Activated CD4-positive, alpha-beta T cell treated with anti-CD3 and anti-CD28 coated beads, Interleukin-2, amount 10 ng/mL, durations not matched to agents 7 days and 5 days (primary cell): ENCODE data around the gene BCAS3. TPM values are rescaled to one million over a fixed set of nuclear protein-coding genes. Genes with fewer than 3 reads are reported as not detected.

Source experiments
- CTCF ChIA-PET: fragments of 350-600 bp; sonication (Branson Sonifier 250); formaldehyde crosslinking; loops from one replicate; lab custom pipeline; 2021; ENCODE audit warnings: antibody characterized with exemption; lab: Charles Lee
- POLR2A ChIA-PET: fragments of 350-600 bp; sonication (Branson Sonifier 250); formaldehyde crosslinking; loops from one replicate; lab custom pipeline; 2021; ENCODE audit warnings: antibody characterized with exemption; lab: Charles Lee
- DNase-seq: peaks from one replicate; pipeline ENCODE4 v3.0.0-alpha.2; 2020
- H3K27ac Mint-ChIP-seq: one replicate; pipeline ENCODE4 v1.8.0; 2021; ENCODE audit warnings: mild to moderate bottlenecking, moderate library complexity, mixed read lengths
- H3K27me3 Mint-ChIP-seq: one replicate; pipeline ENCODE4 v1.8.0; 2021; ENCODE audit warnings: mixed read lengths
- H3K36me3 Mint-ChIP-seq: one replicate; pipeline ENCODE4 v1.8.0; 2021; ENCODE audit warnings: low read depth, mixed read lengths
- H3K4me1 Mint-ChIP-seq: one replicate; pipeline ENCODE4 v1.8.0; 2021; ENCODE audit warnings: mixed read lengths
- H3K4me3 Mint-ChIP-seq: one replicate; pipeline ENCODE4 v1.8.0; 2021; ENCODE audit warnings: mild to moderate bottlenecking, moderate library complexity, mixed read lengths
- H3K9me3 Mint-ChIP-seq: one replicate; pipeline ENCODE4 v1.8.0; 2021; ENCODE audit warnings: mixed read lengths
- total RNA-seq, 2 experiments: library from RNA; stranded (reverse); gene quantifications; one replicate each; pipeline ENCODE4 v1.2.3, GENCODE V29; 2021

The BCAS3 gene
- total RNA-seq, 2 experiments from 2014 or later = 15.5 to 16.4 TPM

- Mint-ChIP-seq H3K27ac (no peak overlapping the region), H3K4me3 (no peak overlapping the region), H3K4me1 (peaks cover 14% of the 10 kb centered on the region), H3K36me3 (no peaks in the 10 kb centered on the region), H3K9me3 (no peaks in the 10 kb centered on the region), H3K27me3 (peaks cover 5% of the 10 kb centered on the region)
- ChIA-PET CTCF (no interaction called here), POLR2A (no interaction called here)
- no peak for DNase-seq
These were observed 483.3 kb downstream of the BCAS3 start for GRCh38 chr17:61160789-61161445.

- H3K4me1 Mint-ChIP-seq = peaks cover 14% of the 10 kb centered on the region
- peaks cover 5% of the 10 kb centered on the region for H3K27me3 Mint-ChIP-seq
- ChIA-PET CTCF (no interaction called here), POLR2A (no interaction called here)
- H3K27ac Mint-ChIP-seq = no peak overlapping the region
- no peak for DNase-seq
- no peaks in the 10 kb centered on the region for H3K36me3 Mint-ChIP-seq
- no peaks in the 10 kb centered on the region for H3K9me3 Mint-ChIP-seq
- no peak overlapping the region for H3K4me3 Mint-ChIP-seq
These were observed 484.0 kb downstream of the BCAS3 start for GRCh38 chr17:61161615-61162134.

- Mint-ChIP-seq H3K27me3 (no peaks in the 10 kb centered on the region), H3K27ac (no peak overlapping the region), H3K4me1 (peaks cover 16% of the 10 kb centered on the region), H3K9me3 (no peaks in the 10 kb centered on the region), H3K36me3 (no peaks in the 10 kb centered on the region), H3K4me3 (no peak overlapping the region)
- POLR2A ChIA-PET = no interaction called here
- CTCF ChIA-PET = no interaction called here
- no peak for DNase-seq
These were observed 486.9 kb downstream of the BCAS3 start for GRCh38 chr17:61164517-61164916.

- ChIA-PET POLR2A (no interaction called here), CTCF (no interaction called here)
- Mint-ChIP-seq H3K36me3 (no peaks in the 10 kb centered on the region), H3K4me1 (peaks cover 2% of the 10 kb centered on the region), H3K4me3 (no peak overlapping the region), H3K9me3 (no peaks in the 10 kb centered on the region), H3K27me3 (no peaks in the 10 kb centered on the region), H3K27ac (no peak overlapping the region)
- no peak for DNase-seq
These were observed 489.4 kb downstream of the BCAS3 start for GRCh38 chr17:61167075-61167474.

GRCh38 chr17:61168506-61168905, 490.9 kb downstream of the BCAS3 start:
- no peak for DNase-seq
- Mint-ChIP-seq H3K27me3 (no peaks in the 10 kb centered on the region), H3K36me3 (no peaks in the 10 kb centered on the region), H3K4me1 (peaks cover 2% of the 10 kb centered on the region), H3K27ac (no peak overlapping the region), H3K9me3 (no peaks in the 10 kb centered on the region), H3K4me3 (no peak overlapping the region)
- ChIA-PET CTCF (no interaction called here), POLR2A (no interaction called here)

- H3K27me3 Mint-ChIP-seq = no peaks in the 10 kb centered on the region
- no peak for DNase-seq
- no peak overlapping the region for H3K4me3 Mint-ChIP-seq
- ChIA-PET CTCF (interaction anchor here (1.4 kb wide), 1 partner anchor 9 kb away, joined by 5 read pairs; no protein-coding TSS in a partner anchor), POLR2A (interaction anchor here (0.7 kb wide), 1 partner anchor 19 kb away, joined by 3 read pairs; no protein-coding TSS in a partner anchor)
- peaks cover 7% of the 10 kb centered on the region for H3K4me1 Mint-ChIP-seq
- H3K27ac Mint-ChIP-seq = no peak overlapping the region
- no peaks in the 10 kb centered on the region for H3K36me3 Mint-ChIP-seq
- peaks cover 3% of the 10 kb centered on the region for H3K9me3 Mint-ChIP-seq
These were observed 496.7 kb downstream of the BCAS3 start for GRCh38 chr17:61174310-61174709.

GRCh38 chr17:61175298-61176142, 497.9 kb downstream of the BCAS3 start:
- H3K9me3 Mint-ChIP-seq = peaks cover 3% of the 10 kb centered on the region
- ChIA-PET POLR2A (interaction anchor here (0.7 kb wide), 1 partner anchor 433 kb away, joined by 5 read pairs; no protein-coding TSS in a partner anchor), CTCF (interaction anchor here (1.4 kb wide), 1 partner anchor 8 kb away, joined by 5 read pairs; no protein-coding TSS in a partner anchor)
- DNase-seq = no peak
- no peaks in the 10 kb centered on the region for H3K36me3 Mint-ChIP-seq
- no peak overlapping the region for H3K27ac Mint-ChIP-seq
- no peaks in the 10 kb centered on the region for H3K27me3 Mint-ChIP-seq
- H3K4me3 Mint-ChIP-seq = no peak overlapping the region
- H3K4me1 Mint-ChIP-seq = peaks cover 7% of the 10 kb centered on the region

- no peak overlapping the region for H3K27ac Mint-ChIP-seq
- no peak for DNase-seq
- peaks cover 7% of the 10 kb centered on the region for H3K4me1 Mint-ChIP-seq
- ChIA-PET CTCF (no interaction called here), POLR2A (no interaction called here)
- H3K36me3 Mint-ChIP-seq = no peaks in the 10 kb centered on the region
- peaks cover 3% of the 10 kb centered on the region for H3K9me3 Mint-ChIP-seq
- H3K27me3 Mint-ChIP-seq = no peaks in the 10 kb centered on the region
- no peak overlapping the region for H3K4me3 Mint-ChIP-seq
These were observed 499.7 kb downstream of the BCAS3 start for GRCh38 chr17:61177351-61177750.

GRCh38 chr17:61178284-61178683, 500.6 kb downstream of the BCAS3 start:
- ChIA-PET POLR2A (no interaction called here), CTCF (no interaction called here)
- DNase-seq = no peak
- Mint-ChIP-seq H3K4me1 (peaks cover 7% of the 10 kb centered on the region), H3K4me3 (no peak overlapping the region), H3K27ac (no peak overlapping the region), H3K36me3 (no peaks in the 10 kb centered on the region), H3K27me3 (no peaks in the 10 kb centered on the region), H3K9me3 (peaks cover 3% of the 10 kb centered on the region)

GRCh38 chr17:61179380-61179806, 501.7 kb downstream of the BCAS3 start:
- H3K27ac Mint-ChIP-seq = no peak overlapping the region
- H3K9me3 Mint-ChIP-seq = peaks cover 3% of the 10 kb centered on the region
- H3K27me3 Mint-ChIP-seq = no peaks in the 10 kb centered on the region
- DNase-seq = no peak
- H3K4me1 Mint-ChIP-seq = peaks cover 7% of the 10 kb centered on the region
- ChIA-PET POLR2A (no interaction called here), CTCF (no interaction called here)
- no peaks in the 10 kb centered on the region for H3K36me3 Mint-ChIP-seq
- no peak overlapping the region for H3K4me3 Mint-ChIP-seq

GRCh38 chr17:61183793-61184192, 506.1 kb downstream of the BCAS3 start:
- Mint-ChIP-seq H3K4me3 (no peak overlapping the region), H3K36me3 (no peaks in the 10 kb centered on the region)
- POLR2A ChIA-PET = no interaction called here

GRCh38 chr17:61185385-61185784, 507.7 kb downstream of the BCAS3 start:
- no peaks in the 10 kb centered on the region for H3K27me3 Mint-ChIP-seq
- no peaks in the 10 kb centered on the region for H3K36me3 Mint-ChIP-seq
- no peak overlapping the region for H3K4me3 Mint-ChIP-seq
- peaks cover 6% of the 10 kb centered on the region for H3K9me3 Mint-ChIP-seq
- no peak for DNase-seq
- H3K4me1 Mint-ChIP-seq = peaks cover 9% of the 10 kb centered on the region
- no peak overlapping the region for H3K27ac Mint-ChIP-seq
- CTCF ChIA-PET = interaction anchor here (0.7 to 0.8 kb wide), 2 partner anchors 15 kb away, joined by 3 read pairs; no protein-coding TSS in a partner anchor
- POLR2A ChIA-PET = no interaction called here

More at GRCh38 chr17:61183793-61184192, 506.1 kb downstream of the BCAS3 start:
- no peak for DNase-seq
- CTCF ChIA-PET = interaction anchor here (1.0 kb wide), 1 partner anchor 9 kb away, joined by 5 read pairs; no protein-coding TSS in a partner anchor
- Mint-ChIP-seq H3K4me1 (no peaks in the 10 kb centered on the region), H3K27me3 (no peaks in the 10 kb centered on the region), H3K9me3 (peaks cover 3% of the 10 kb centered on the region), H3K27ac (no peak overlapping the region)

GRCh38 chr17:61187038-61187437, 509.4 kb downstream of the BCAS3 start:
- ChIA-PET POLR2A (no interaction called here), CTCF (no interaction called here)
- H3K27me3 Mint-ChIP-seq = no peaks in the 10 kb centered on the region
- peaks cover 9% of the 10 kb centered on the region for H3K4me1 Mint-ChIP-seq
- no peak overlapping the region for H3K27ac Mint-ChIP-seq
- no peak for DNase-seq
- peaks cover 6% of the 10 kb centered on the region for H3K9me3 Mint-ChIP-seq
- H3K4me3 Mint-ChIP-seq = no peak overlapping the region
- no peaks in the 10 kb centered on the region for H3K36me3 Mint-ChIP-seq
